GM12878 (cell line): Measurements from ENCODE around the gene NAV2. TPM values are rescaled to one million over a fixed set of nuclear protein-coding genes. Genes with fewer than 3 reads are reported as not detected.
A peak's percentile ranks its signal among the peaks of the same experiment; 100 is the strongest.

Experiments
- ATAC-seq: fragments of 200-7000 bp; cut with Tn5 transposase; 3 replicates; pipeline ENCODE4 v1.9.1; 2020; ENCODE audit warnings: mild to moderate bottlenecking, moderate library complexity
- BruUV-seq: library from RNA; stranded (reverse); fragments of 400-500 nt; replicated peaks from 2 replicates; lab custom pipeline; 2021; lab: Mats Ljungman, UMichigan
- CTCF ChIA-PET: fragments of 300-600 bp; sonication (Branson Sonifier 250); formaldehyde crosslinking; extraction: SDS; loops from one replicate; lab custom pipeline; 2021; ENCODE audit warnings: inconsistent platforms; lab: Yijun Ruan, JAX
- POLR2A ChIA-PET: fragments of 350-600 bp; formaldehyde crosslinking; extraction: SDS; loops from one replicate; lab custom pipeline; 2021; ENCODE audit warnings: inconsistent platforms; lab: Charles Lee
- RAD21 ChIA-PET: fragments of 300-600 bp; sonication (Branson Sonifier 250); formaldehyde crosslinking; loops from one replicate; lab custom pipeline; 2023; ENCODE audit warnings: antibody characterized with exemption; ENCODE audit not compliant: unreplicated experiment; lab: Charles Lee
- SMC1A ChIA-PET: fragments of 300-600 bp; sonication (Branson Sonifier 250); formaldehyde crosslinking; loops from one replicate; lab custom pipeline; 2023; ENCODE audit not compliant: unreplicated experiment, uncharacterized antibody; lab: Charles Lee
- DNase-seq: peaks from one replicate; pipeline ENCODE4 v3.0.0-alpha.2; 2011; ENCODE audit warnings: low read depth, low spot score
- FAIRE-seq: peaks from 3 replicates; lab custom pipeline; 2011; peaks lifted over from hg19 to GRCh38; lab: Jason Lieb, UNC
- H2AFZ ChIP-seq: 2 replicates; pipeline ENCODE4 v1.6.0; 2011; ENCODE audit warnings: low read depth, low read length, control low read depth; ENCODE audit not compliant: control insufficient read depth
- H3K27ac ChIP-seq: 2 replicates; pipeline ENCODE4 v1.5.1; 2011; ENCODE audit warnings: control low read depth; ENCODE audit not compliant: control insufficient read depth, insufficient read depth
- H3K27me3 ChIP-seq, 2 experiments: replicated peaks in 1 of 2; 2 replicates each; pipeline versions ENCODE4 v1.6.0 to v1.6.1; 2011; ENCODE audit warnings: low read length in 1 of 2; ENCODE audit not compliant: control insufficient read depth in 2 of 2, insufficient read depth in 2 of 2
- H3K36me3 ChIP-seq, 2 experiments: 2 replicates each; pipeline ENCODE4 v1.5.1; 2011; ENCODE audit warnings: low read length in 1 of 2; ENCODE audit not compliant: control insufficient read depth in 2 of 2, insufficient read depth in 2 of 2
- H3K4me1 ChIP-seq: 2 replicates; pipeline ENCODE4 v1.6.1; 2011; ENCODE audit warnings: mild to moderate bottlenecking, low read length, moderate library complexity, mixed read lengths; ENCODE audit not compliant: control insufficient read depth, insufficient read depth
- H3K4me2 ChIP-seq: 2 replicates; pipeline ENCODE4 v1.6.0; 2011; ENCODE audit warnings: control low read depth; ENCODE audit not compliant: control insufficient read depth, insufficient read depth
- H3K4me3 ChIP-seq: fragments of 200-600 bp; sonication (generic); 2 replicates; pipeline ENCODE4 v1.5.1; 2016
- H3K79me2 ChIP-seq: 2 replicates; pipeline ENCODE4 v1.6.0; 2011; ENCODE audit warnings: low read length; ENCODE audit not compliant: control insufficient read depth, insufficient read depth
- H3K9ac ChIP-seq: 2 replicates; pipeline ENCODE4 v1.8.0; 2011; ENCODE audit warnings: low read length, control low read depth, mixed read lengths; ENCODE audit not compliant: control insufficient read depth, insufficient read depth
- H3K9me3 ChIP-seq: replicated peaks from 3 replicates; pipeline ENCODE4 v1.5.1; 2011; ENCODE audit warnings: mild to moderate bottlenecking, low read length; ENCODE audit not compliant: control insufficient read depth, insufficient read depth
- H4K20me1 ChIP-seq: 2 replicates; pipeline ENCODE4 v1.6.0; 2011; ENCODE audit not compliant: control insufficient read depth, insufficient read depth
- CREB1 ChIP-seq: IDR thresholded peaks from 2 replicates; pipeline ENCODE4 v1.6.1; 2012; ENCODE audit warnings: low read depth, mild to moderate bottlenecking, inconsistent platforms
- ESRRA ChIP-seq: IDR thresholded peaks from 2 replicates; pipeline ENCODE4 v1.6.1; 2012; ENCODE audit warnings: mild to moderate bottlenecking, low read length, improper control_type of control experiment
- IKZF1 ChIP-seq: fragments of 450-650 bp; conservative IDR thresholded peaks from 2 replicates; pipeline ENCODE4 v1.6.1; 2017; ENCODE audit warnings: antibody characterized with exemption, mild to moderate bottlenecking
- IKZF2 ChIP-seq, 2 experiments: fragments of 450-650 bp; IDR thresholded peaks; 2 replicates each; pipeline ENCODE4 v1.6.1; 2017; ENCODE audit warnings: mild to moderate bottlenecking in 2 of 2, moderate library complexity in 2 of 2
- IRF3 ChIP-seq: fragments of 450-650 bp; IDR thresholded peaks from 2 replicates; pipeline ENCODE4 v1.6.1; 2014; ENCODE audit warnings: mild to moderate bottlenecking
- NR2C2 ChIP-seq: IDR thresholded peaks from 2 replicates; pipeline ENCODE4 v1.6.1; 2011; ENCODE audit warnings: borderline replicate concordance, low read depth; ENCODE audit not compliant: control insufficient read depth, insufficient read length
- NR2F1 ChIP-seq: fragments of 450-650 bp; conservative IDR thresholded peaks from 2 replicates; pipeline ENCODE4 v1.6.1; 2017; ENCODE audit warnings: mild to moderate bottlenecking
- TARDBP ChIP-seq: IDR thresholded peaks from 2 replicates; pipeline ENCODE4 v1.6.1; 2016; ENCODE audit warnings: borderline replicate concordance
- TCF3 ChIP-seq: IDR thresholded peaks from 2 replicates; pipeline ENCODE4 v1.6.1; 2012; ENCODE audit warnings: low read depth, mild to moderate bottlenecking, low read length, borderline replicate concordance; ENCODE audit not compliant: insufficient read depth
- USF1 ChIP-seq: IDR thresholded peaks from 2 replicates; pipeline ENCODE4 v1.6.1; 2011; ENCODE audit warnings: borderline replicate concordance, low read depth, mild to moderate bottlenecking, moderate library complexity, mixed read lengths, low read length; ENCODE audit not compliant: insufficient read depth; ENCODE audit errors: extremely low read length
- WGBS: methylation state at CpG from one replicate; pipeline ENCODE4 v1.1.6; 2016; ENCODE audit warnings: low lambda C conversion rate; ENCODE audit not compliant: insufficient replicate concordance, insufficient coverage; ENCODE audit errors: missing lambda C conversion rate; 5-methylcytosine and 5-hydroxymethylcytosine counted together
- in situ Hi-C: fragments of 300-500 bp; cut with MboI; formaldehyde crosslinking; loops from 9 replicates; pipeline ENCODE4 v1.14.3; 2018; ENCODE audit warnings: mixed read lengths
- intact Hi-C: fragments of 100-400 bp; cut with micrococcal nuclease; formaldehyde crosslinking; loops from one replicate; pipeline ENCODE4 v1.14.2; 2022; ENCODE audit not compliant: unreplicated experiment
- polyA plus RNA-seq, 11 experiments: library from polyadenylated mRNA; depleted of rRNA in 4 of 11; unstranded in 6 of 11; stranded (reverse) in 5 of 11; fragments of >200 nt; fragmentation: Nextera tagmentation in 4 of 11; fragmentation: Illumina TruSeq in 1 of 11; extraction: Ambion mirVana in 4 of 11; extraction: Trizol in 1 of 11; gene quantifications; 1 replicate in 1 of 11; 2 replicates in 10 of 11; pipeline versions ENCODE4 v1.2.1 to v1.2.3, GENCODE V29; 2011 to 2016; ENCODE audit warnings: inconsistent platforms in 2 of 11, missing spikeins in 2 of 11, low read depth in 1 of 11
- total RNA-seq, 4 experiments: library from RNA; depleted of rRNA in 3 of 4; stranded (reverse); fragments of >200 nt in 3 of 4; fragmentation: Illumina TruSeq in 1 of 4; extraction: Trizol in 1 of 4; gene quantifications; 2 replicates each; pipeline versions ENCODE4 v1.2.1 to v1.2.3, GENCODE V29; 2013 to 2021
- TF ChIP-seq, protein P1 (sequence below): IDR thresholded peaks from 2 replicates; pipeline ENCODE4 v1.6.1; 2012; ENCODE audit warnings: low read depth, low read length, improper control_type of control experiment
- TF ChIP-seq, protein P2 (sequence below): IDR thresholded peaks from 2 replicates; pipeline ENCODE4 v1.6.1; 2011; ENCODE audit warnings: borderline replicate concordance, low read depth, mild to moderate bottlenecking, moderate library complexity, low read length; ENCODE audit not compliant: insufficient read depth, poor library complexity, severe bottlenecking
- TF ChIP-seq, protein P3 (sequence below): fragments of 150-350 bp; IDR thresholded peaks from 2 replicates; pipeline ENCODE4 v1.6.1; 2016; ENCODE audit warnings: low read depth, low read length

NAV2 gene
- total and polyA plus RNA-seq, 10 of the 15 experiments (the other 5 are each of a cell fraction or from before 2014, with no cell fraction given), result 0.35 to 6.1 (median 1.1) TPM

DNA sequence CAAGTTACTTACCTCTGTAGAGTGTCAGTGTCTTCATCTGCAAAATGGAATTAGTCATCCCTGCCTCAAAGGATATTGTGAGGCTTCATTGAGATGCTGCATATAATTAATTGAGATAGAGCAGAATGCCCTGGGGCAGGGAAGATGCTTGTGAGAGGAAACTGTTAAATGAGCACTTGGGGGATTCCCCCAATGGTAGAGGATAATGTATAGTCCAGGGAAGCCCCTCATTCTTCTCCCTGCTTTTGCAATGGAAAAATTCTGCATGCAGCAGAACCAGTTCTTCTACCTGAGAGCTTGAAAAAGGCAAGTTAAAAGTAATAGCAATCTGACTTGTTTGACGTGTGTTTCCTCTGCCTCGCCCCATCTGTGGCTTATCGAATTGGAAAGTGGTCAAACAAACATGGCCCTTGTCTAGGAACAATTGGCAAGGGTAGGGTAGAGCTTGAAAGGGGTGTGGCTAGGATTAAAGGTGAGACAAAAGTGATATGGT is 90.9 kb downstream of the NAV2 start:
- no peaks in the 10 kb centered on the region for H4K20me1 ChIP-seq
- DNase-seq, result no peak
- SMC1A ChIA-PET, result no interaction called here
- no peaks in the 10 kb centered on the region for H3K79me2 ChIP-seq
- TF ChIP-seq IKZF2 (IDR thresholded peaks at IDR 0.05) (no peak), IKZF1 (no peak), IRF3 (no peak), ESRRA (no peak), TARDBP (no peak), TCF3 (no peak), CREB1 (no peak), NR2F1 (no peak), NR2C2 (no peak), USF1 (no peak)
- TF ChIP-seq, protein P1, sequence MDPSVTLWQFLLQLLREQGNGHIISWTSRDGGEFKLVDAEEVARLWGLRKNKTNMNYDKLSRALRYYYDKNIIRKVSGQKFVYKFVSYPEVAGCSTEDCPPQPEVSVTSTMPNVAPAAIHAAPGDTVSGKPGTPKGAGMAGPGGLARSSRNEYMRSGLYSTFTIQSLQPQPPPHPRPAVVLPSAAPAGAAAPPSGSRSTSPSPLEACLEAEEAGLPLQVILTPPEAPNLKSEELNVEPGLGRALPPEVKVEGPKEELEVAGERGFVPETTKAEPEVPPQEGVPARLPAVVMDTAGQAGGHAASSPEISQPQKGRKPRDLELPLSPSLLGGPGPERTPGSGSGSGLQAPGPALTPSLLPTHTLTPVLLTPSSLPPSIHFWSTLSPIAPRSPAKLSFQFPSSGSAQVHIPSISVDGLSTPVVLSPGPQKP, result no peak
- TF ChIP-seq, protein P2, sequence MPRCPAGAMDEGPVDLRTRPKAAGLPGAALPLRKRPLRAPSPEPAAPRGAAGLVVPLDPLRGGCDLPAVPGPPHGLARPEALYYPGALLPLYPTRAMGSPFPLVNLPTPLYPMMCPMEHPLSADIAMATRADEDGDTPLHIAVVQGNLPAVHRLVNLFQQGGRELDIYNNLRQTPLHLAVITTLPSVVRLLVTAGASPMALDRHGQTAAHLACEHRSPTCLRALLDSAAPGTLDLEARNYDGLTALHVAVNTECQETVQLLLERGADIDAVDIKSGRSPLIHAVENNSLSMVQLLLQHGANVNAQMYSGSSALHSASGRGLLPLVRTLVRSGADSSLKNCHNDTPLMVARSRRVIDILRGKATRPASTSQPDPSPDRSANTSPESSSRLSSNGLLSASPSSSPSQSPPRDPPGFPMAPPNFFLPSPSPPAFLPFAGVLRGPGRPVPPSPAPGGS, result no peak
- TF ChIP-seq, protein P3, sequence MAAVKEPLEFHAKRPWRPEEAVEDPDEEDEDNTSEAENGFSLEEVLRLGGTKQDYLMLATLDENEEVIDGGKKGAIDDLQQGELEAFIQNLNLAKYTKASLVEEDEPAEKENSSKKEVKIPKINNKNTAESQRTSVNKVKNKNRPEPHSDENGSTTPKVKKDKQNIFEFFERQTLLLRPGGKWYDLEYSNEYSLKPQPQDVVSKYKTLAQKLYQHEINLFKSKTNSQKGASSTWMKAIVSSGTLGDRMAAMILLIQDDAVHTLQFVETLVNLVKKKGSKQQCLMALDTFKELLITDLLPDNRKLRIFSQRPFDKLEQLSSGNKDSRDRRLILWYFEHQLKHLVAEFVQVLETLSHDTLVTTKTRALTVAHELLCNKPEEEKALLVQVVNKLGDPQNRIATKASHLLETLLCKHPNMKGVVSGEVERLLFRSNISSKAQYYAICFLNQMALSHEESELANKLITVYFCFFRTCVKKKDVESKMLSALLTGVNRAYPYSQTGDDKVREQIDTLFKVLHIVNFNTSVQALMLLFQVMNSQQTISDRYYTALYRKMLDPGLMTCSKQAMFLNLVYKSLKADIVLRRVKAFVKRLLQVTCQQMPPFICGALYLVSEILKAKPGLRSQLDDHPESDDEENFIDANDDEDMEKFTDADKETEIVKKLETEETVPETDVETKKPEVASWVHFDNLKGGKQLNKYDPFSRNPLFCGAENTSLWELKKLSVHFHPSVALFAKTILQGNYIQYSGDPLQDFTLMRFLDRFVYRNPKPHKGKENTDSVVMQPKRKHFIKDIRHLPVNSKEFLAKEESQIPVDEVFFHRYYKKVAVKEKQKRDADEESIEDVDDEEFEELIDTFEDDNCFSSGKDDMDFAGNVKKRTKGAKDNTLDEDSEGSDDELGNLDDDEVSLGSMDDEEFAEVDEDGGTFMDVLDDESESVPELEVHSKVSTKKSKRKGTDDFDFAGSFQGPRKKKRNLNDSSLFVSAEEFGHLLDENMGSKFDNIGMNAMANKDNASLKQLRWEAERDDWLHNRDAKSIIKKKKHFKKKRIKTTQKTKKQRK, result no peak
- TF ChIP-seq, all 136 proteins: peak for 0
- Histone ChIP-seq H3K9ac (no peak overlapping the region), H3K9me3 (no peaks in the 10 kb centered on the region), H2AFZ (no peak overlapping the region), H3K36me3 (no peaks in the 10 kb centered on the region), H3K4me1 (no peaks in the 10 kb centered on the region), H3K4me3 (no peak overlapping the region), H3K4me2 (no peak overlapping the region), H3K27ac (no peak overlapping the region), H3K27me3 (no peaks in the 10 kb centered on the region)
- peak; percentile 56 for ATAC-seq
- no TSS peak for BruUV-seq
- 51% methylated on average over 3 of the region's 3 CpGs for WGBS
- CTCF ChIA-PET, result interaction anchor here (0.9 kb wide), 1 partner anchor 12 kb away, joined by 3 read pairs; no protein-coding TSS in a partner anchor
- RAD21 ChIA-PET, result no interaction called here
- in situ Hi-C loops, result no loop called here
- no peak for FAIRE-seq
- intact Hi-C loops, result no loop called here
- POLR2A ChIA-PET, result no interaction called here
